Thoracic aorta (tissue), 2 donors: Measurements from ENCODE around the gene SLC6A19. TPM values are rescaled to one million over a fixed set of nuclear protein-coding genes. Genes with fewer than 3 reads are reported as not detected.

Experiments
- ATAC-seq: fragments of 150-250 bp; one replicate; pipeline ENCODE4 v1.8.0; 2017; ENCODE audit warnings: low read depth; ENCODE audit not compliant: insufficient number of reproducible peaks, low FRiP score
- DNase-seq: peaks from one replicate; pipeline ENCODE4 v3.0.0-alpha.2; 2020; ENCODE audit warnings: low spot score
- H3K27ac ChIP-seq, 2 donors: fragments of 200-600 bp; sonication (generic); 1 replicate in 1 of 2; 2 replicates in 1 of 2; pipeline ENCODE4 v1.5.1; 2016; ENCODE audit warnings: mild to moderate bottlenecking in 2 of 2, moderate library complexity in 2 of 2
- H3K27me3 ChIP-seq: fragments of 200-600 bp; sonication (generic); replicated peaks from 2 replicates; pipeline ENCODE4 v1.6.0; 2016; ENCODE audit warnings: mild to moderate bottlenecking; ENCODE audit not compliant: insufficient read depth
- H3K36me3 ChIP-seq: fragments of 200-600 bp; sonication (generic); one replicate; pipeline ENCODE4 v1.5.1; 2016
- H3K4me1 ChIP-seq, 2 donors: fragments of 200-600 bp; sonication (generic); 1 replicate in 1 of 2; 2 replicates in 1 of 2; pipeline versions ENCODE4 v1.5.1 to v1.6.0; 2016; ENCODE audit warnings: low read depth in 2 of 2, mild to moderate bottlenecking in 1 of 2; ENCODE audit not compliant: control insufficient read depth in 1 of 2
- H3K4me3 ChIP-seq: fragments of 200-600 bp; sonication (generic); 2 replicates; pipeline ENCODE4 v1.5.1; 2016; ENCODE audit warnings: mild to moderate bottlenecking
- H3K9me3 ChIP-seq: fragments of 200-600 bp; sonication (generic); 2 replicates; pipeline ENCODE4 v1.5.1; 2016
- total RNA-seq, 2 donors: library from RNA; depleted of rRNA; stranded (reverse); fragments of >200 nt; gene quantifications; one replicate each; pipeline versions ENCODE4 v1.1.0 to v1.2.3, GENCODE V29; 2016
- TF ChIP-seq, protein P1 (sequence below): fragments of 200-600 bp; sonication (generic); IDR thresholded peaks from one replicate; pipeline ENCODE4 v1.5.1; 2019; ENCODE audit warnings: antibody characterized with exemption

SLC6A19 gene
- total RNA-seq, 2 donors from 2014 or later, result not detected

DNA sequence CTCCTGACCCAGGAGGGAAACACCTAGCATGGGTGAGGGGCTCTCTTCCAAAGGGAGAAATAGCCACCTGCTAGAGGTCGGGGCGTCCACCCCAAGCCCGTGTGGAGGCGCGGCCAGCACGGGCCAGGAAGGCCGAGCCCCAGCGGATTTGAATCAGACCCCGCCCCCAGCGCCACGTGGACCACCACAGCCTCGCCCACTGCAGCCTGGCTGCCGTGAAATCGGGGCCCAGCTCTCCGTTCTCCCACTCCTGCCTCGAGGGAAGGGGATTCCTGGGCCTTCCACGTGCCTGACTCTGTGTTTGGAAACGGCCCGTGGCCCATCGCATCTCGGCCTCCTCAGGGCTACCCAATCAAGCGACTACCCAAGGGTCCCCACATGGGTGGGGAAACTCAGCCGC, 55.4 kb downstream of the SLC6A19 start:
- DNase-seq (no peak), ATAC-seq (no peak)
- H3K9me3 ChIP-seq, result no peaks in the 10 kb centered on the region
- H3K4me3 ChIP-seq, result no peak overlapping the region
- no peaks in the 10 kb centered on the region for H3K27me3 ChIP-seq
- no peak overlapping the region for H3K27ac ChIP-seq
- H3K36me3 ChIP-seq, result no peaks in the 10 kb centered on the region
- no peaks in the 10 kb centered on the region for H3K4me1 ChIP-seq
- TF ChIP-seq, protein P1, sequence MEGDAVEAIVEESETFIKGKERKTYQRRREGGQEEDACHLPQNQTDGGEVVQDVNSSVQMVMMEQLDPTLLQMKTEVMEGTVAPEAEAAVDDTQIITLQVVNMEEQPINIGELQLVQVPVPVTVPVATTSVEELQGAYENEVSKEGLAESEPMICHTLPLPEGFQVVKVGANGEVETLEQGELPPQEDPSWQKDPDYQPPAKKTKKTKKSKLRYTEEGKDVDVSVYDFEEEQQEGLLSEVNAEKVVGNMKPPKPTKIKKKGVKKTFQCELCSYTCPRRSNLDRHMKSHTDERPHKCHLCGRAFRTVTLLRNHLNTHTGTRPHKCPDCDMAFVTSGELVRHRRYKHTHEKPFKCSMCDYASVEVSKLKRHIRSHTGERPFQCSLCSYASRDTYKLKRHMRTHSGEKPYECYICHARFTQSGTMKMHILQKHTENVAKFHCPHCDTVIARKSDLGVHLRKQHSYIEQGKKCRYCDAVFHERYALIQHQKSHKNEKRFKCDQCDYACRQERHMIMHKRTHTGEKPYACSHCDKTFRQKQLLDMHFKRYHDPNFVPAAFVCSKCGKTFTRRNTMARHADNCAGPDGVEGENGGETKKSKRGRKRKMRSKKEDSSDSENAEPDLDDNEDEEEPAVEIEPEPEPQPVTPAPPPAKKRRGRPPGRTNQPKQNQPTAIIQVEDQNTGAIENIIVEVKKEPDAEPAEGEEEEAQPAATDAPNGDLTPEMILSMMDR, result no peak

DNA sequence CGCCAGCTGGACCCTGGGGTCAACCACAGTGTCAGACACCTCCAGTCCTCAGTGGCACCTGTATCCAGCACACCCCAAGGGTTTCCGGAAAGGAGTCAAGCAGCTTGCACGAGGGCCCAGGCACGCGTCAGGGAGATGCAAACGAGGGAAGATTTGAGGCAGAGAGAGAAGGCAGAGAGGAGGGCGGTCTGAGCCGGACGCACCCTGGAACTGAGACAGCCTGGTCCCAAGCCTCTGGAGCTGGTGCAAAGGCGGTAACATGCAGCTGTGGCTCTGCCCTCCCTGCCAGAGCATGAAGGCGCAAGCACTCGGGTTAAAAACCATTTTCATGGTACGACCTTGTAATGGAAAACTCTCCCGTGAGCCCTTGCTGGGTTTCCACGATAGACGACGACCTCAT, 56.0 kb downstream of the SLC6A19 start:
- DNase-seq, result no peak
- Histone ChIP-seq H3K27me3 (no peaks in the 10 kb centered on the region), H3K4me3 (no peak overlapping the region), H3K36me3 (no peaks in the 10 kb centered on the region), H3K9me3 (no peaks in the 10 kb centered on the region), H3K27ac (no peak overlapping the region), H3K4me1 (no peaks in the 10 kb centered on the region)
- TF ChIP-seq, protein P1, result no peak
- ATAC-seq, result no peak

DNA sequence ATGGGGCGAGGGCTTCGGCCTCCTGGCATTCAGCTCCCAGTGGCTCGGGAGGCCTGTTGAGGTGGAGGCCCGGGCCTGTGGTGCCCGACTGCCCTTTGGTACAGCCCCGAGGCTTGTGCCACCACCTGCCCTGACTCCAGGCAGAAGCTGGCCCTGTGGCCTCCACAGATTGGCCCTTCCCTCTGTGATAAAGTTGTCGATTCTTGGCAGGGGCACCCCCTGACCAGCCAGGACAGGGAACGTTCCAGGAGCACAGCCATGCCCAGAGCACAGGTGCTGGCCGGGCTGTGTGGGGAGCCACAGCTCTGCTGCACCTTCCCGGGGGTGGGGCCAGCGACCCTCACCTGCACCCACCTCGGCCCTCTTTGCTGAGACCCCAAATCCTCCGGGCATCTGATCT, 56.4 kb downstream of the SLC6A19 start:
- Histone ChIP-seq H3K4me1 (no peaks in the 10 kb centered on the region), H3K27me3 (no peaks in the 10 kb centered on the region), H3K27ac (no peak overlapping the region), H3K36me3 (no peaks in the 10 kb centered on the region), H3K9me3 (no peaks in the 10 kb centered on the region), H3K4me3 (no peak overlapping the region)
- ATAC-seq (no peak), DNase-seq (no peak)
- TF ChIP-seq, protein P1, result no peak

DNA sequence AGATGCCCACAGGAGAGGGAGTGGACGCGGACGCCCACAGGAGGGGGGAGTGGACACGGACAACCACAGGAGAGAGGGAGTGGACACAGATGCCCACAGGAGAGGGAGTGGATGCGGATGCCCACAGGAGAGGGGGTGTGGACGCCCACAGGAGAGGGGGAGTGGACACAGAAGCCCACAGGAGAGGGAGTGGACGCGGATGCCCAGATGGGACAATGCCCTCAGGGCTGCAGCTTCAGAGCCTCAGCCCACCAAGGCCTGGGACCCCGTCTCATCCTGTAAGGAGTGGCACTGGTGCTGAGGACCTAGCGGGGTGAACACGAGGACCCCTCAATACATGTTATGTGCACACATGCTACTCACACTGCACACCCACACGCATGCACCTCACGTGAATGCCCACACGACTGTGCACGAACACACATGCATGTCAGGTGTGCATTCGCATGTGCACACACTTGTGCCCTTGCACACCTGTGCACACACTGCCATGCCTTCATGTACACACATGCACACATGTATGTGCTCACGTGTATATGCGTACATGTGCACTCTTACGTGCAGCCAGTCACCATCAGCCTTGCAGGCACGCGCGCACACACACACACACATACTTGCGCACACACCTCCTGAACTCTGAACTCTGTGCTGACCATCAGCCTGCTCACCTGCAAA, 58.5 kb downstream of the SLC6A19 start:
- no peaks in the 10 kb centered on the region for H3K9me3 ChIP-seq

DNA sequence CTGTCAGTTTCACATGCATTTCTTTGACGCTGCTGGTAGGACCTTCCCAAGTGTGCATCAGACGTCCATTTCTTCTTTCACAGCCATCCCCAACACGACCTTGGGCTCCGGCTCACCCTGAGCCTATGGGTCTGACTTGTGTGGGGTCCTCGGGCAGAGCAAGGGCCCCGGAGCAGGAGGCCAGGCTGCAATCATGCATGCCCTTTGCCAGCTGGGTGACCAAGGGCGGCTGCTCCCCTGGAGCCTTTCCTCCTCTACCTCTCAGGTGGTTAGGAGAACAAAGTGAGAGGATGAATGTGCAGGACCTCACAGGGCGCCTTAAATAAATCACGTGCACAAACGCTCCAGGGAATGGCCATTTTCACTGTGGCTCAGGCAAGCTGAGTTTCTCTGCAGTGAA, 60.2 kb downstream of the SLC6A19 start:
- no peak for ATAC-seq

More for the DNA sequence above, 58.5 kb downstream of the SLC6A19 start:
- ATAC-seq (no peak), DNase-seq (no peak)
- no peaks in the 10 kb centered on the region for H3K4me1 ChIP-seq
- no peaks in the 10 kb centered on the region for H3K36me3 ChIP-seq
- no peak overlapping the region for H3K27ac ChIP-seq
- H3K27me3 ChIP-seq, result no peaks in the 10 kb centered on the region
- TF ChIP-seq, protein P1, result no peak
- H3K4me3 ChIP-seq, result no peak overlapping the region

More for the DNA sequence above, 60.2 kb downstream of the SLC6A19 start:
- TF ChIP-seq, protein P1, result no peak
- Histone ChIP-seq H3K4me3 (no peak overlapping the region), H3K27ac (no peak overlapping the region), H3K9me3 (no peaks in the 10 kb centered on the region), H3K4me1 (no peaks in the 10 kb centered on the region), H3K27me3 (no peaks in the 10 kb centered on the region), H3K36me3 (no peaks in the 10 kb centered on the region)
- DNase-seq, result no peak
